HG03521 (cell line): ENCODE measurements around the gene NCS1.
"Not testable (repeated sequence)": the region's sequence is repeated elsewhere in the genome, so short reads cannot be mapped to it uniquely, and the experiment has no call there.

Experiments used
- ATAC-seq: cut with Tn5 transposase; IDR thresholded peaks from one replicate; pipeline ENCODE4 v1.9.1; 2021; ENCODE audit warnings: mild to moderate bottlenecking, moderate library complexity; ENCODE audit not compliant: unreplicated experiment

Gene NCS1

GRCh38 chr9:130259044-130259443 lies 86.8 kb downstream of the NCS1 start:
- ATAC-seq, result no peak

GRCh38 chr9:130260816-130261765 lies 88.9 kb downstream of the NCS1 start:
- no peak for ATAC-seq

GRCh38 chr9:130262061-130262745 lies 90.0 kb downstream of the NCS1 start:
- no peak for ATAC-seq

- ATAC-seq, result no peak
These were observed 90.6 kb downstream of the NCS1 start for GRCh38 chr9:130262771-130263170.

GRCh38 chr9:130263601-130264413 lies 91.6 kb downstream of the NCS1 start:
- ATAC-seq, result no peak

- ATAC-seq, result no peak
These were observed 92.5 kb downstream of the NCS1 start for GRCh38 chr9:130264414-130265350.

- no peak for ATAC-seq
These were observed 93.4 kb downstream of the NCS1 start, which contains the start of gene HMCN2 for GRCh38 chr9:130265431-130266235. HMCN2 (plus strand) TSS chr9:130265760; CDS start chr9:130265879, 119 bp downstream.

GRCh38 chr9:130266236-130267098 lies 94.3 kb downstream of the NCS1 start:
- ATAC-seq, result no peak

GRCh38 chr9:130267930-130268329 lies 95.7 kb downstream of the NCS1 start:
- ATAC-seq, result no peak

- no peak for ATAC-seq
These were observed 96.5 kb downstream of the NCS1 start for GRCh38 chr9:130268521-130269211.

GRCh38 chr9:130271473-130271872 lies 99.3 kb downstream of the NCS1 start:
- no peak for ATAC-seq

GRCh38 chr9:130275156-130275555 lies 103.0 kb downstream of the NCS1 start:
- ATAC-seq, result no peak

GRCh38 chr9:130276121-130276520 lies 103.9 kb downstream of the NCS1 start:
- ATAC-seq, result no peak

GRCh38 chr9:130276955-130277354 lies 104.8 kb downstream of the NCS1 start:
- no peak for ATAC-seq

- not testable (repeated sequence) for ATAC-seq
These were observed 105.3 kb downstream of the NCS1 start for GRCh38 chr9:130277525-130277924.

- no peak for ATAC-seq
These were observed 111.5 kb downstream of the NCS1 start for GRCh38 chr9:130283539-130284248.

GRCh38 chr9:130284249-130284625 lies 112.0 kb downstream of the NCS1 start:
- no peak for ATAC-seq
